ENCODE measurements around the gene CHST7.

- TF ChIP-seq CTCF (IDR thresholded peaks at IDR 0.05; ENCODE audit: borderline replicate concordance, extremely low read depth, low read length, poor library complexity, severe bottlenecking) (no peak), EZH2 (IDR thresholded peaks at IDR 0.05; ENCODE audit: borderline replicate concordance, low read depth, low read length, severe bottlenecking) (no peak)
Measured at GRCh38 chrX:46636223-46636622, 62.7 kb downstream of the CHST7 start.

Data from DND-41 (cell line).